OCI-LY7 (cell line): ENCODE data around the gene FUCA1.

Experiments
- EZH2phosphoT487 ChIP-seq: fragments of 200-600 bp; sonication (generic); IDR thresholded peaks from 2 replicates; pipeline ENCODE4 v1.6.1; 2018; ENCODE audit warnings: low read depth, borderline replicate concordance, mild to moderate bottlenecking, mixed run types, antibody characterized with exemption, low read length, moderate library complexity, mixed read lengths
- TF ChIP-seq, protein P1 (sequence below): fragments of 200-600 bp; sonication (generic); conservative IDR thresholded peaks from 2 replicates; pipeline ENCODE4 v1.5.1; 2014; ENCODE audit warnings: mild to moderate bottlenecking, antibody characterized with exemption, low read length, moderate library complexity, mixed read lengths

- TF ChIP-seq, protein P1, sequence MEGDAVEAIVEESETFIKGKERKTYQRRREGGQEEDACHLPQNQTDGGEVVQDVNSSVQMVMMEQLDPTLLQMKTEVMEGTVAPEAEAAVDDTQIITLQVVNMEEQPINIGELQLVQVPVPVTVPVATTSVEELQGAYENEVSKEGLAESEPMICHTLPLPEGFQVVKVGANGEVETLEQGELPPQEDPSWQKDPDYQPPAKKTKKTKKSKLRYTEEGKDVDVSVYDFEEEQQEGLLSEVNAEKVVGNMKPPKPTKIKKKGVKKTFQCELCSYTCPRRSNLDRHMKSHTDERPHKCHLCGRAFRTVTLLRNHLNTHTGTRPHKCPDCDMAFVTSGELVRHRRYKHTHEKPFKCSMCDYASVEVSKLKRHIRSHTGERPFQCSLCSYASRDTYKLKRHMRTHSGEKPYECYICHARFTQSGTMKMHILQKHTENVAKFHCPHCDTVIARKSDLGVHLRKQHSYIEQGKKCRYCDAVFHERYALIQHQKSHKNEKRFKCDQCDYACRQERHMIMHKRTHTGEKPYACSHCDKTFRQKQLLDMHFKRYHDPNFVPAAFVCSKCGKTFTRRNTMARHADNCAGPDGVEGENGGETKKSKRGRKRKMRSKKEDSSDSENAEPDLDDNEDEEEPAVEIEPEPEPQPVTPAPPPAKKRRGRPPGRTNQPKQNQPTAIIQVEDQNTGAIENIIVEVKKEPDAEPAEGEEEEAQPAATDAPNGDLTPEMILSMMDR = no peak
- TF ChIP-seq EZH2phosphoT487 = no peak
Measured at GRCh38 chr1:23882746-23883145, 14.7 kb upstream of the FUCA1 start.
